Neutrophil (primary cell): ENCODE data around the gene TPT1.

Experiments used
- H3K27ac ChIP-seq: fragments of 200-600 bp; sonication (generic); 2 replicates; pipeline ENCODE4 v1.5.1; 2016; ENCODE audit warnings: mild to moderate bottlenecking, moderate library complexity
- H3K27me3 ChIP-seq: fragments of 200-600 bp; sonication (generic); 2 replicates; pipeline ENCODE4 v1.6.0; 2016; ENCODE audit warnings: mild to moderate bottlenecking
- H3K36me3 ChIP-seq: fragments of 200-600 bp; sonication (generic); 2 replicates; pipeline ENCODE4 v1.5.1; 2017
- H3K4me1 ChIP-seq, 2 experiments: fragments of 200-600 bp in 1 of 2; sonication (generic) in 1 of 2; 1 replicate in 1 of 2; 2 replicates in 1 of 2; pipeline versions ENCODE4 v1.5.1 to v1.6.1; 2013 to 2016; ENCODE audit warnings: low read depth in 1 of 2, low read length in 1 of 2, mild to moderate bottlenecking in 1 of 2, moderate library complexity in 1 of 2; ENCODE audit not compliant: control insufficient read depth in 1 of 2, insufficient read depth in 1 of 2
- H3K4me3 ChIP-seq, 2 experiments: fragments of 200-600 bp in 1 of 2; sonication (generic) in 1 of 2; 1 replicate in 1 of 2; 2 replicates in 1 of 2; pipeline ENCODE4 v1.5.1; 2013 to 2016; ENCODE audit warnings: low read depth in 1 of 2, low read length in 1 of 2, mild to moderate bottlenecking in 1 of 2, moderate library complexity in 1 of 2
- H3K9me3 ChIP-seq: fragments of 200-600 bp; sonication (generic); 2 replicates; pipeline ENCODE4 v1.5.1; 2016
- CTCF ChIP-seq: fragments of 200-600 bp; sonication (generic); IDR thresholded peaks from 2 replicates; pipeline ENCODE4 v1.5.1; 2016; ENCODE audit warnings: antibody characterized with exemption

Gene TPT1

GRCh38 chr13:45368005-45368404 is 27.0 kb upstream of the TPT1 start:
- Histone ChIP-seq H3K27ac (no peak overlapping the region), H3K9me3 (no peaks in the 10 kb centered on the region), H3K27me3 (no peaks in the 10 kb centered on the region), H3K36me3 (no peaks in the 10 kb centered on the region), H3K4me3 (no peak overlapping the region), H3K4me1 (peaks cover 8 to 10% of the 10 kb centered on the region in 2 experiments)
- no peak for TF ChIP-seq CTCF

- Histone ChIP-seq H3K36me3 (no peaks in the 10 kb centered on the region), H3K27ac (no peak overlapping the region), H3K27me3 (no peaks in the 10 kb centered on the region), H3K9me3 (no peaks in the 10 kb centered on the region), H3K4me3 (no peak overlapping the region), H3K4me1 (peaks cover 8 to 10% of the 10 kb centered on the region in 2 experiments)
- TF ChIP-seq CTCF = no peak
Measured at GRCh38 chr13:45367358-45367757, 26.4 kb upstream of the TPT1 start.

GRCh38 chr13:45365558-45365885 is 24.5 kb upstream of the TPT1 start:
- H3K36me3 ChIP-seq = peaks cover 6% of the 10 kb centered on the region
- no peak for TF ChIP-seq CTCF
- peaks cover 0 to 5% of the 10 kb centered on the region in 2 experiments for H3K4me1 ChIP-seq
- no peak overlapping the region for H3K27ac ChIP-seq
- H3K4me3 ChIP-seq = no peak overlapping the region
- no peaks in the 10 kb centered on the region for H3K9me3 ChIP-seq
- no peaks in the 10 kb centered on the region for H3K27me3 ChIP-seq

- H3K9me3 ChIP-seq = no peaks in the 10 kb centered on the region
- H3K4me1 ChIP-seq = peaks cover 0 to 5% of the 10 kb centered on the region in 2 experiments
- H3K36me3 ChIP-seq = peaks cover 7% of the 10 kb centered on the region
- H3K4me3 ChIP-seq = no peak overlapping the region
- H3K27ac ChIP-seq = no peak overlapping the region
- no peaks in the 10 kb centered on the region for H3K27me3 ChIP-seq
- TF ChIP-seq CTCF = no peak
Measured at GRCh38 chr13:45364876-45365557, 24.0 kb upstream of the TPT1 start.

- Histone ChIP-seq H3K27ac (no peak overlapping the region), H3K9me3 (no peaks in the 10 kb centered on the region), H3K36me3 (peaks cover 12% of the 10 kb centered on the region), H3K4me3 (no peak overlapping the region), H3K27me3 (no peaks in the 10 kb centered on the region), H3K4me1 (peaks cover 0 to 5% of the 10 kb centered on the region in 2 experiments)
- no peak for TF ChIP-seq CTCF
Measured at GRCh38 chr13:45362939-45363338, 22.0 kb upstream of the TPT1 start.
